DND-41 (cell line): ENCODE results near the gene L3MBTL3.

Experiments
- ATAC-seq: fragments of 200-7000 bp; cut with Tn5 transposase; 3 replicates; pipeline ENCODE4 v1.9.1; 2021; ENCODE audit warnings: low read depth; ENCODE audit not compliant: insufficient read depth
- DNase-seq: peaks from one replicate; pipeline ENCODE4 v3.0.0-alpha.2; 2020
- H2AFZ ChIP-seq: 2 replicates; pipeline ENCODE4 v1.6.0; 2012; ENCODE audit warnings: low read depth, low read length
- H3K27ac ChIP-seq: 2 replicates; pipeline ENCODE4 v1.5.1; 2012; ENCODE audit warnings: low read length, inconsistent platforms
- H3K27me3 ChIP-seq: fragments of 200-600 bp; sonication (generic); 2 replicates; pipeline ENCODE4 v1.6.0; 2012; ENCODE audit warnings: low read length, mild to moderate bottlenecking, inconsistent platforms; ENCODE audit not compliant: insufficient read depth, poor library complexity
- H3K36me3 ChIP-seq: 2 replicates; pipeline ENCODE4 v1.5.1; 2012; ENCODE audit warnings: low read length, inconsistent platforms; ENCODE audit not compliant: insufficient read depth
- H3K4me1 ChIP-seq: 2 replicates; pipeline ENCODE4 v1.5.1; 2012; ENCODE audit warnings: mild to moderate bottlenecking, low read length; ENCODE audit not compliant: insufficient read depth
- H3K4me2 ChIP-seq: 2 replicates; pipeline ENCODE4 v1.6.0; 2012; ENCODE audit warnings: mild to moderate bottlenecking, moderate library complexity, low read length, inconsistent platforms; ENCODE audit not compliant: insufficient read depth
- H3K4me3 ChIP-seq, 2 experiments: fragments of 200-600 bp in 1 of 2; shearing (Covaris generic) in 1 of 2; 2 replicates each; pipeline ENCODE4 v1.5.1; 2012 to 2016; ENCODE audit warnings: inconsistent platforms in 2 of 2, low read length in 2 of 2, mild to moderate bottlenecking in 2 of 2, low read depth in 1 of 2, moderate library complexity in 1 of 2
- H3K79me2 ChIP-seq: 2 replicates; pipeline ENCODE4 v1.6.0; 2012; ENCODE audit warnings: low read length, inconsistent platforms; ENCODE audit not compliant: insufficient read depth
- H3K9ac ChIP-seq: 2 replicates; pipeline ENCODE4 v1.6.0; 2012; ENCODE audit warnings: low read depth, mild to moderate bottlenecking, inconsistent platforms, low read length, moderate library complexity
- H3K9me3 ChIP-seq: 2 replicates; pipeline ENCODE4 v1.5.1; 2012; ENCODE audit warnings: low read length, moderate library complexity, mild to moderate bottlenecking, inconsistent platforms; ENCODE audit not compliant: insufficient read depth, severe bottlenecking
- H4K20me1 ChIP-seq: 2 replicates; pipeline ENCODE4 v1.6.0; 2012; ENCODE audit warnings: low read length; ENCODE audit not compliant: insufficient read depth
- CTCF ChIP-seq: IDR thresholded peaks from 2 replicates; pipeline ENCODE4 v1.5.1; 2012; ENCODE audit warnings: borderline replicate concordance, low read length, moderate library complexity, mild to moderate bottlenecking; ENCODE audit not compliant: poor library complexity, severe bottlenecking; ENCODE audit errors: extremely low read depth
- EZH2 ChIP-seq: IDR thresholded peaks from 3 replicates; pipeline ENCODE4 v1.6.1; 2012; ENCODE audit warnings: borderline replicate concordance, low read depth, mild to moderate bottlenecking, moderate library complexity, low read length, inconsistent platforms; ENCODE audit not compliant: severe bottlenecking

L3MBTL3 gene

GRCh38 chr6:130020073-130020906 lies 1.9 kb downstream of the L3MBTL3 start:
- H3K36me3 ChIP-seq, result no peaks in the 10 kb centered on the region
- no peaks in the 10 kb centered on the region for H3K27me3 ChIP-seq
- no peak for DNase-seq
- H3K4me1 ChIP-seq, result no peaks in the 10 kb centered on the region
- H3K9ac ChIP-seq, result no peak overlapping the region
- no peaks in the 10 kb centered on the region for H3K79me2 ChIP-seq
- H4K20me1 ChIP-seq, result no peaks in the 10 kb centered on the region
- no peak for ATAC-seq
- H3K4me2 ChIP-seq, result no peak overlapping the region
- no peak overlapping the region for H3K27ac ChIP-seq
- no peak overlapping the region for H3K4me3 ChIP-seq
- TF ChIP-seq EZH2, result no peak
- no peak for TF ChIP-seq CTCF
- H3K9me3 ChIP-seq, result no peaks in the 10 kb centered on the region
- H2AFZ ChIP-seq, result no peak overlapping the region

- H3K36me3 ChIP-seq, result no peaks in the 10 kb centered on the region
- no peaks in the 10 kb centered on the region for H3K9me3 ChIP-seq
- H4K20me1 ChIP-seq, result no peaks in the 10 kb centered on the region
- no peak overlapping the region for H3K4me2 ChIP-seq
- no peaks in the 10 kb centered on the region for H3K79me2 ChIP-seq
- H3K27me3 ChIP-seq, result no peaks in the 10 kb centered on the region
- DNase-seq, result peak; percentile 31
- H3K9ac ChIP-seq, result no peak overlapping the region
- H3K27ac ChIP-seq, result no peak overlapping the region
- no peak overlapping the region for H3K4me3 ChIP-seq
- no peaks in the 10 kb centered on the region for H3K4me1 ChIP-seq
- no peak for ATAC-seq
- H2AFZ ChIP-seq, result no peak overlapping the region
- TF ChIP-seq EZH2 (no peak), CTCF (peak; percentile 61)
These were observed 2.7 kb downstream of the L3MBTL3 start for GRCh38 chr6:130020907-130021629.

GRCh38 chr6:130026859-130027258 lies 8.5 kb downstream of the L3MBTL3 start:
- Histone ChIP-seq H4K20me1 (no peaks in the 10 kb centered on the region), H3K27me3 (peaks cover 6% of the 10 kb centered on the region), H3K36me3 (no peaks in the 10 kb centered on the region), H3K9me3 (no peaks in the 10 kb centered on the region), H3K4me2 (no peak overlapping the region), H3K27ac (no peak overlapping the region), H3K4me1 (no peaks in the 10 kb centered on the region), H2AFZ (no peak overlapping the region), H3K79me2 (no peaks in the 10 kb centered on the region), H3K9ac (no peak overlapping the region), H3K4me3 (no peak overlapping the region)
- DNase-seq (no peak), ATAC-seq (no peak)
- TF ChIP-seq CTCF (no peak), EZH2 (no peak)
